Measurements from ENCODE around the gene TXNDC17.

DNA sequence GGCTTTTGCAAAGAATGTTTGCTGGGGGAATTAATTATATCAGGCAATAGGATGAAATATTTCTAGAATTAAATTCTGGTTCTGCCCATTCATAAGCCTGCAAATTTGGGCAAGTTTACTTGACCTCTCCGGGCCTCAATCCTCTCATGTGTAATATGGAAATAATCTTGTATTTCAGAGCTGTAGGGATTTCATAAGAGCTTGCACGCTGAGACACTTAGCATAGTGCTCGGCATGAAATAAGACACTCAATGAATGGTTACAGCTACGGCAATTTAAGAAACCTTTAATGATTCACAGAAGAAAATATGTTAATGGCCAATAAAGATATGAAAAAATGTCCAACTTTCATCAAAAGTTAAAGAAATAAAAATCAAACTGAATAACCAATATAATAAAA is 43.9 kb upstream of the TXNDC17 start:
- TF ChIP-seq SMAD1 (CRISPR knock-in tag; IDR thresholded peaks at IDR 0.05; ENCODE audit: borderline replicate concordance, low read depth) (no peak), MXI1 (IDR thresholded peaks at IDR 0.05; ENCODE audit: borderline replicate concordance, low read depth, low read length) (no peak), ZNF878 (CRISPR knock-in tag; IDR thresholded peaks at IDR 0.05) (no peak), ZNF510 (CRISPR knock-in tag; IDR thresholded peaks at IDR 0.05; ENCODE audit: low read depth) (no peak), EP300 (IDR thresholded peaks at IDR 0.05; ENCODE audit: low read depth in 2 of 2, low read length in 2 of 2) (no peak), EP300 (CRISPR knock-in tag; IDR thresholded peaks at IDR 0.05; ENCODE audit: borderline replicate concordance) (no peak), POLR2A (IDR thresholded peaks at IDR 0.05; ENCODE audit: insufficient read depth in 1 of 2, low read depth in 2 of 2, low read length in 2 of 2) (no peak), TARDBP (CRISPR knock-in tag; IDR thresholded peaks at IDR 0.05) (no peak), ZNF317 (CRISPR knock-in tag; IDR thresholded peaks at IDR 0.05) (no peak), GABPB1 (CRISPR knock-in tag; IDR thresholded peaks at IDR 0.05) (no peak)
- TF ChIP-seq, protein P1, sequence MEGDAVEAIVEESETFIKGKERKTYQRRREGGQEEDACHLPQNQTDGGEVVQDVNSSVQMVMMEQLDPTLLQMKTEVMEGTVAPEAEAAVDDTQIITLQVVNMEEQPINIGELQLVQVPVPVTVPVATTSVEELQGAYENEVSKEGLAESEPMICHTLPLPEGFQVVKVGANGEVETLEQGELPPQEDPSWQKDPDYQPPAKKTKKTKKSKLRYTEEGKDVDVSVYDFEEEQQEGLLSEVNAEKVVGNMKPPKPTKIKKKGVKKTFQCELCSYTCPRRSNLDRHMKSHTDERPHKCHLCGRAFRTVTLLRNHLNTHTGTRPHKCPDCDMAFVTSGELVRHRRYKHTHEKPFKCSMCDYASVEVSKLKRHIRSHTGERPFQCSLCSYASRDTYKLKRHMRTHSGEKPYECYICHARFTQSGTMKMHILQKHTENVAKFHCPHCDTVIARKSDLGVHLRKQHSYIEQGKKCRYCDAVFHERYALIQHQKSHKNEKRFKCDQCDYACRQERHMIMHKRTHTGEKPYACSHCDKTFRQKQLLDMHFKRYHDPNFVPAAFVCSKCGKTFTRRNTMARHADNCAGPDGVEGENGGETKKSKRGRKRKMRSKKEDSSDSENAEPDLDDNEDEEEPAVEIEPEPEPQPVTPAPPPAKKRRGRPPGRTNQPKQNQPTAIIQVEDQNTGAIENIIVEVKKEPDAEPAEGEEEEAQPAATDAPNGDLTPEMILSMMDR (CRISPR knock-in tag; IDR thresholded peaks at IDR 0.05) = no peak
- TF ChIP-seq, protein P2, sequence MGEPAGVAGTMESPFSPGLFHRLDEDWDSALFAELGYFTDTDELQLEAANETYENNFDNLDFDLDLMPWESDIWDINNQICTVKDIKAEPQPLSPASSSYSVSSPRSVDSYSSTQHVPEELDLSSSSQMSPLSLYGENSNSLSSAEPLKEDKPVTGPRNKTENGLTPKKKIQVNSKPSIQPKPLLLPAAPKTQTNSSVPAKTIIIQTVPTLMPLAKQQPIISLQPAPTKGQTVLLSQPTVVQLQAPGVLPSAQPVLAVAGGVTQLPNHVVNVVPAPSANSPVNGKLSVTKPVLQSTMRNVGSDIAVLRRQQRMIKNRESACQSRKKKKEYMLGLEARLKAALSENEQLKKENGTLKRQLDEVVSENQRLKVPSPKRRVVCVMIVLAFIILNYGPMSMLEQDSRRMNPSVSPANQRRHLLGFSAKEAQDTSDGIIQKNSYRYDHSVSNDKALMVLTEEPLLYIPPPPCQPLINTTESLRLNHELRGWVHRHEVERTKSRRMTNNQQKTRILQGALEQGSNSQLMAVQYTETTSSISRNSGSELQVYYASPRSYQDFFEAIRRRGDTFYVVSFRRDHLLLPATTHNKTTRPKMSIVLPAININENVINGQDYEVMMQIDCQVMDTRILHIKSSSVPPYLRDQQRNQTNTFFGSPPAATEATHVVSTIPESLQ (CRISPR knock-in tag; conservative IDR thresholded peaks at IDR 0.05) = no peak
- TF ChIP-seq, protein P3, sequence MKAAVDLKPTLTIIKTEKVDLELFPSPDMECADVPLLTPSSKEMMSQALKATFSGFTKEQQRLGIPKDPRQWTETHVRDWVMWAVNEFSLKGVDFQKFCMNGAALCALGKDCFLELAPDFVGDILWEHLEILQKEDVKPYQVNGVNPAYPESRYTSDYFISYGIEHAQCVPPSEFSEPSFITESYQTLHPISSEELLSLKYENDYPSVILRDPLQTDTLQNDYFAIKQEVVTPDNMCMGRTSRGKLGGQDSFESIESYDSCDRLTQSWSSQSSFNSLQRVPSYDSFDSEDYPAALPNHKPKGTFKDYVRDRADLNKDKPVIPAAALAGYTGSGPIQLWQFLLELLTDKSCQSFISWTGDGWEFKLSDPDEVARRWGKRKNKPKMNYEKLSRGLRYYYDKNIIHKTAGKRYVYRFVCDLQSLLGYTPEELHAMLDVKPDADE (CRISPR knock-in tag; IDR thresholded peaks at IDR 0.05) = no peak
- TF ChIP-seq, protein P4, sequence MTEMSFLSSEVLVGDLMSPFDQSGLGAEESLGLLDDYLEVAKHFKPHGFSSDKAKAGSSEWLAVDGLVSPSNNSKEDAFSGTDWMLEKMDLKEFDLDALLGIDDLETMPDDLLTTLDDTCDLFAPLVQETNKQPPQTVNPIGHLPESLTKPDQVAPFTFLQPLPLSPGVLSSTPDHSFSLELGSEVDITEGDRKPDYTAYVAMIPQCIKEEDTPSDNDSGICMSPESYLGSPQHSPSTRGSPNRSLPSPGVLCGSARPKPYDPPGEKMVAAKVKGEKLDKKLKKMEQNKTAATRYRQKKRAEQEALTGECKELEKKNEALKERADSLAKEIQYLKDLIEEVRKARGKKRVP (CRISPR knock-in tag; IDR thresholded peaks at IDR 0.05) = no peak

All from HepG2 (cell line).